Heart left ventricle (tissue), 16 donors: ENCODE measurements around the gene LYRM4. TPM values are rescaled to one million over a fixed set of nuclear protein-coding genes. Genes with fewer than 3 reads are reported as not detected.

ENCODE experiments used
- ATAC-seq, 4 donors: fragments of 200-7000 bp; cut with Tn5 transposase; one replicate each; pipeline ENCODE4 v1.9.1; 2020 to 2022; ENCODE audit warnings: moderate library complexity in 4 of 4, mild to moderate bottlenecking in 3 of 4, moderate number of reproducible peaks in 1 of 4
- DNase-seq, 5 donors: peaks; one replicate each; pipeline ENCODE4 v3.0.0-alpha.2; 2020
- H3K27ac ChIP-seq, 12 donors: fragments of 200-600 bp; sonication (generic) in 4 of 12; one replicate each; pipeline versions ENCODE4 v1.5.0 to v1.8.0; 2016 to 2022; ENCODE audit warnings: mild to moderate bottlenecking in 2 of 12
- H3K27me3 ChIP-seq, 9 donors: fragments of 200-600 bp; sonication (generic) in 2 of 9; one replicate each; pipeline versions ENCODE4 v1.5.1 to v1.8.0; 2016 to 2022; ENCODE audit warnings: mild to moderate bottlenecking in 3 of 9
- H3K36me3 ChIP-seq, 9 donors: fragments of 200-600 bp; sonication (generic) in 2 of 9; one replicate each; pipeline versions ENCODE4 v1.5.0 to v1.8.0; 2018 to 2022; ENCODE audit warnings: mild to moderate bottlenecking in 2 of 9
- H3K4me1 ChIP-seq, 12 donors: fragments of 200-600 bp; sonication (generic) in 4 of 12; one replicate each; pipeline versions ENCODE4 v1.5.0 to v1.8.0; 2016 to 2022; ENCODE audit warnings: mild to moderate bottlenecking in 3 of 12
- H3K4me3 ChIP-seq, 12 donors: fragments of 200-600 bp; sonication (generic) in 4 of 12; one replicate each; pipeline versions ENCODE4 v1.5.0 to v1.8.0; 2017 to 2022; ENCODE audit warnings: mild to moderate bottlenecking in 9 of 12, moderate library complexity in 4 of 12
- H3K9me3 ChIP-seq, 12 donors: fragments of 200-600 bp; sonication (generic) in 4 of 12; one replicate each; pipeline versions ENCODE4 v1.5.0 to v1.8.0; 2016 to 2022; ENCODE audit warnings: mild to moderate bottlenecking in 1 of 12
- POLR2A ChIP-seq, 2 donors: fragments of 450-650 bp; IDR thresholded peaks; one replicate each; pipeline ENCODE4 v1.6.1; 2017; ENCODE audit warnings: antibody characterized with exemption in 2 of 2, mild to moderate bottlenecking in 2 of 2, moderate library complexity in 2 of 2
- WGBS, 4 donors: extraction: QIAGEN DNeasy Blood & Tissue Kit in 2 of 4; methylation state at CpG; one replicate each; pipeline versions ENCODE4 v1.1.5 to v1.1.7; 2013 to 2018; 5-methylcytosine and 5-hydroxymethylcytosine counted together
- intact Hi-C, 10 donors: fragments of 100-400 bp; cut with DNase I; formaldehyde crosslinking; loops; one replicate each; pipeline versions ENCODE4 v1.11.1 to v1.14.2; 2022
- polyA plus RNA-seq, 2 donors: library from polyadenylated mRNA; stranded (reverse); fragments of 200-250 nt; gene quantifications; one replicate each; pipeline ENCODE4 v1.2.3, GENCODE V29; 2013
- total RNA-seq, 9 donors: library from RNA; depleted of rRNA in 2 of 9; stranded (reverse); fragments of >200 nt in 2 of 9; fragmentation: NEBNext Ultra II Directional in 3 of 9; extraction: Animal tissue kit (Norgen Biotek cat#: 25700) in 3 of 9; gene quantifications; one replicate each; pipeline versions ENCODE4 v1.1.0 to v1.2.4, GENCODE V29; 2016 to 2023
- TF ChIP-seq, protein P1 (sequence below), 12 donors: fragments of 200-600 bp; sonication (generic) in 4 of 12; IDR thresholded peaks; one replicate each; pipeline versions ENCODE4 v1.5.0 to v1.8.0; 2018 to 2022; ENCODE audit warnings: antibody characterized with exemption in 12 of 12, mild to moderate bottlenecking in 5 of 12
- donor health status: ischemic (EF 13 %, LVEDD 7.1; RV severe dilation, severe dysfunction).
- donor health status: healthy with polysubstance abuse.
- donor health status: DM: no; HTN: yes; CAD: no.
- donor health status: DM: no; HTN: no; CAD: no.
- donor health status: ischemic (EF 25% LVEDD 6.9; RV normal size, moderate dysfunction).
- donor health status: ischemic (EF 25% LVEDD 5.7; RV mildly dilated, moderate dysfunction).
- donor health status: healthy.
- donor health status: DM: yes; HTN: yes; CAD: no.
- donor health status: ischemic (EF 35%, LVEDD 5.7; RV mildly dilated, moderate dysfunction).
- donor health status: nonischemic (EF 11% LVEDD 7.7; RV severe dilation, severe dysfunction).
- donor health status: DM: yes; HTN: yes; CAD: no.
- donor health status: PGD.
- donor health status: ischemic (EF 29% LVEDD 5.4; RV normal size, mild dysfunction).
- donor health status: nonischemic (EF 23%, LVEDD 6.1; RV moderate dilation, normal function).

LYRM4 gene
- total and polyA plus RNA-seq, 11 donors = 18.8 to 39.7 (median 21.3) TPM

DNA sequence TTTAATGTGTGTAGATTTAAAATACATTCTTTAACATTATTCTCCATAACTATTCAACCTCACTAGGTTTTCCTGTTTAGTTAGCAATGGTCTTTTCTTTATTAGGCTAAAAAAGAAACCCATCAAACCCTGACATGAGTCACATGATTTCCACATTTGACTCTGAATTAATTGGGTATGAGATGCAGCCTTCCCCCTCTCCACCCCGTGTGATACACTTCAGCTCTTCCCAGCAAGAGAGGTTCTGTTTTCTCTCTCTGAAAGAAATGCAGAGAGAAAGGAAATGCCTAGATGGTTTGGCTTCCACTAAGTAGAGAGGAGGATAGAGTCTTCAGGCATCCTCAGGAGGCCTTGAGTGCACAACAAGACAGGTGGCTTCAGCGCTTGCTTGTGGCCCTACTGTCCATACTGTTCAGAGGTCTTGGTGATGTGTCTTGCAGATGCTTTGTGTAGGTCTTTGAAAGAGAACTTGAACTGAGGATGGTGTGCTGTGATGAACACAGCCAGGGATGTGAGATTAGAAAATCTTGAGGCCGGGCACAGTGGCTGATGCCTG is 17.9 kb upstream of the LYRM4 start:
- no peak for ATAC-seq
- no peaks in the 10 kb centered on the region for H3K9me3 ChIP-seq
- no peak overlapping the region for H3K4me3 ChIP-seq
- intact Hi-C loops = no loop called here
- 93% methylated on average over 3 of the region's 3 CpGs for WGBS, 4 donors
- no peak for DNase-seq
- H3K27ac ChIP-seq = no peak overlapping the region
- TF ChIP-seq, protein P1, sequence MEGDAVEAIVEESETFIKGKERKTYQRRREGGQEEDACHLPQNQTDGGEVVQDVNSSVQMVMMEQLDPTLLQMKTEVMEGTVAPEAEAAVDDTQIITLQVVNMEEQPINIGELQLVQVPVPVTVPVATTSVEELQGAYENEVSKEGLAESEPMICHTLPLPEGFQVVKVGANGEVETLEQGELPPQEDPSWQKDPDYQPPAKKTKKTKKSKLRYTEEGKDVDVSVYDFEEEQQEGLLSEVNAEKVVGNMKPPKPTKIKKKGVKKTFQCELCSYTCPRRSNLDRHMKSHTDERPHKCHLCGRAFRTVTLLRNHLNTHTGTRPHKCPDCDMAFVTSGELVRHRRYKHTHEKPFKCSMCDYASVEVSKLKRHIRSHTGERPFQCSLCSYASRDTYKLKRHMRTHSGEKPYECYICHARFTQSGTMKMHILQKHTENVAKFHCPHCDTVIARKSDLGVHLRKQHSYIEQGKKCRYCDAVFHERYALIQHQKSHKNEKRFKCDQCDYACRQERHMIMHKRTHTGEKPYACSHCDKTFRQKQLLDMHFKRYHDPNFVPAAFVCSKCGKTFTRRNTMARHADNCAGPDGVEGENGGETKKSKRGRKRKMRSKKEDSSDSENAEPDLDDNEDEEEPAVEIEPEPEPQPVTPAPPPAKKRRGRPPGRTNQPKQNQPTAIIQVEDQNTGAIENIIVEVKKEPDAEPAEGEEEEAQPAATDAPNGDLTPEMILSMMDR (IDR thresholded peaks at IDR 0.05) = no peak
- TF ChIP-seq POLR2A (IDR thresholded peaks at IDR 0.05) = no peak
- H3K4me1 ChIP-seq = peaks cover 0 to 8% (median 0%) of the 10 kb centered on the region in 12 donors
- H3K36me3 ChIP-seq = no peaks in the 10 kb centered on the region
- no peaks in the 10 kb centered on the region for H3K27me3 ChIP-seq

DNA sequence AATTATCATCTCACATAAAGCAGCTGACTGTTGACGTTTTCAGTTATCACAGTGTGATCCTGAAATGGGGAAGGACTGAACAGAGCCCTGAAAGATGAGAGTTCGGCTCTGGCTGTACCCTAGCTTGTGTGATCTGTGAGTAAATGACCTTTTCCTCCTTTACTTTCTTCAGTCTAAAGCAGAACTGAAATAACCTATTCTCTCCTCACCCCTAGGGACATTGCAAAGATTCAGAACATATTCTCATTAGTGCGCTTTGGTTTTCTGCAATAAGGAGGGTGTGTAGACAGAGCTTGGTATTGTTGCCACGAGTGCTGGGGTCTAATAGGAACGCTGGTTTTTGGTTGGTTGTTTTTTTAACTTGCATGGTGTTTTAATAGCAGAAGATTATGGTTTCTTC is 17.3 kb upstream of the LYRM4 start:
- no peak for TF ChIP-seq POLR2A (IDR thresholded peaks at IDR 0.05)
- TF ChIP-seq, protein P1 (IDR thresholded peaks at IDR 0.05) = no peak
- H3K36me3 ChIP-seq = no peaks in the 10 kb centered on the region
- no peak overlapping the region for H3K27ac ChIP-seq
- no peaks in the 10 kb centered on the region for H3K27me3 ChIP-seq
- DNase-seq (no peak), ATAC-seq (no peak)
- WGBS, 4 donors = 89 to 92% (median 90%) methylated on average over 5 of the region's 5 CpGs
- intact Hi-C loops = no loop called here
- no peaks in the 10 kb centered on the region for H3K9me3 ChIP-seq
- H3K4me3 ChIP-seq = no peak overlapping the region
- peaks cover 0 to 8% (median 0%) of the 10 kb centered on the region in 12 donors for H3K4me1 ChIP-seq

DNA sequence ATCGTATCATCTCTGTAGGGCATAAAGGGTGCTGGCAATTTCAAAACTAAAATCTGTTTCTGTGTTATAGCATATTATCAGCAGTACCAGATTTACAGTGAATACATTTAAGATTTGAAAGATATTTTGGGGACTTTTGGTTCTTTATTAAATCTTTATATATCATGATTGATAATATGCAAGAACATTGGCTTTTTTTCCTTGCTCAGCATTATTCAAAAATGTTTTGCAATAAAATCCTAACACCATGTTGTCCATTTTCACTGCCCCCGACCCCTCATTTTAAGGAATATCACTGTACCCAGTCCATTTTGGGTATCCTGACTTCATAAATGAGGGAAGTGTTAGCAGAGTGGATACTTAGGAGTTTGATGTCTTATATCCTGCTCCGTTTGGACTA is 16.8 kb upstream of the LYRM4 start:
- intact Hi-C loops = no loop called here
- Histone ChIP-seq H3K9me3 (no peaks in the 10 kb centered on the region), H3K27me3 (no peaks in the 10 kb centered on the region), H3K4me1 (peaks cover 0 to 8% (median 0%) of the 10 kb centered on the region in 12 donors), H3K4me3 (no peak overlapping the region), H3K36me3 (peaks cover 0 to 2% (median 0%) of the 10 kb centered on the region in 9 donors), H3K27ac (no peak overlapping the region)
- TF ChIP-seq, protein P1 (IDR thresholded peaks at IDR 0.05) = no peak
- no peak for TF ChIP-seq POLR2A (IDR thresholded peaks at IDR 0.05)
- WGBS, 4 donors = 91 to 97% (median 94%) methylated on average over 3 of the region's 3 CpGs
- DNase-seq = no peak
- no peak for ATAC-seq

DNA sequence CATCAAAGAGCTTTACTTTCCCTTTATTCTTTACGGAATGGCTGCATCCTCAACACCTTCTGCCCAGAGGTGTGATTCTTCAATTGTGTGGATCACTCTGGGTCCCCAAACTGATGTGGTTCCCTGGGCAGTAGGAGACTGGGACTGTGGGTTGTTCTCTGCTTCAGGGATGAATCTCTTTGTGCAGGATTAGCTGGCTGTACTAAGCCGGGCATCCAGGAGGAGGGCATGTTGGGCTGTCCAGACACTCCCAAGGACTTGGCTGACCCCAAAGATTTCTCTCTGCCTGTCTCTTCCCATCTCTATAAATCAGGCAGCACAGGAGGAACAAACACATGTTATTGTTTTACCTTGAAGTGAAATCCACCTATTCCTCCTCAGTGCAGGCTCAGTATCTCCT is 15.8 kb upstream of the LYRM4 start:
- Histone ChIP-seq H3K4me1 (peaks cover 0 to 8% (median 0%) of the 10 kb centered on the region in 12 donors), H3K27me3 (no peaks in the 10 kb centered on the region), H3K9me3 (no peaks in the 10 kb centered on the region), H3K36me3 (peaks cover 0 to 3% (median 0%) of the 10 kb centered on the region in 9 donors), H3K4me3 (no peak overlapping the region), H3K27ac (no peak overlapping the region)
- TF ChIP-seq, protein P1 (IDR thresholded peaks at IDR 0.05) = no peak
- DNase-seq (no peak), ATAC-seq (no peak)
- 86 to 95% (median 91%) methylated on average over 2 of the region's 2 CpGs for WGBS, 4 donors
- intact Hi-C loops = no loop called here
